ENCODE measurements around the gene NLRP10.

Gene NLRP10

GRCh38 chr11:8002676-8003075 lies 37.4 kb upstream of the NLRP10 start:
- no peak for TF ChIP-seq TEAD4 (IDR thresholded peaks at IDR 0.05)
- TF ChIP-seq EP300 (IDR thresholded peaks at IDR 0.05; ENCODE audit: borderline replicate concordance), result no peak
- TF ChIP-seq CREB1 (IDR thresholded peaks at IDR 0.05; ENCODE audit: low read depth), result no peak
- TF ChIP-seq TCF12 (IDR thresholded peaks at IDR 0.05; ENCODE audit: low read depth), result no peak
- no peak for TF ChIP-seq CEBPB (IDR thresholded peaks at IDR 0.05)
- no peak for TF ChIP-seq REST (IDR thresholded peaks at IDR 0.05; ENCODE audit: low read depth)
- TF ChIP-seq EGR1 (IDR thresholded peaks at IDR 0.05), result no peak
- TF ChIP-seq, protein P1, sequence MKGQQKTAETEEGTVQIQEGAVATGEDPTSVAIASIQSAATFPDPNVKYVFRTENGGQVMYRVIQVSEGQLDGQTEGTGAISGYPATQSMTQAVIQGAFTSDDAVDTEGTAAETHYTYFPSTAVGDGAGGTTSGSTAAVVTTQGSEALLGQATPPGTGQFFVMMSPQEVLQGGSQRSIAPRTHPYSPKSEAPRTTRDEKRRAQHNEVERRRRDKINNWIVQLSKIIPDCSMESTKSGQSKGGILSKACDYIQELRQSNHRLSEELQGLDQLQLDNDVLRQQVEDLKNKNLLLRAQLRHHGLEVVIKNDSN (IDR thresholded peaks at IDR 0.05), result no peak
- TF ChIP-seq TAF1 (IDR thresholded peaks at IDR 0.05; ENCODE audit: low read depth), result no peak
- no peak for TF ChIP-seq YY1 (IDR thresholded peaks at IDR 0.05; ENCODE audit: low read depth)
- TF ChIP-seq ZBTB7A (IDR thresholded peaks at IDR 0.05; ENCODE audit: low read depth), result no peak
- no peak for TF ChIP-seq RAD21 (IDR thresholded peaks at IDR 0.05; ENCODE audit: low read depth)
- TF ChIP-seq, protein P2, sequence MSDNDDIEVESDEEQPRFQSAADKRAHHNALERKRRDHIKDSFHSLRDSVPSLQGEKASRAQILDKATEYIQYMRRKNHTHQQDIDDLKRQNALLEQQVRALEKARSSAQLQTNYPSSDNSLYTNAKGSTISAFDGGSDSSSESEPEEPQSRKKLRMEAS (IDR thresholded peaks at IDR 0.05), result no peak
- TF ChIP-seq NFIC (IDR thresholded peaks at IDR 0.05), result no peak

GRCh38 chr11:8000390-8000789 lies 35.1 kb upstream of the NLRP10 start:
- TF ChIP-seq NFIC (IDR thresholded peaks at IDR 0.05) (no peak), EP300 (IDR thresholded peaks at IDR 0.05; ENCODE audit: borderline replicate concordance) (no peak), TEAD4 (IDR thresholded peaks at IDR 0.05) (no peak), ZBTB7A (IDR thresholded peaks at IDR 0.05; ENCODE audit: low read depth) (no peak), CEBPB (IDR thresholded peaks at IDR 0.05) (no peak), TCF12 (IDR thresholded peaks at IDR 0.05; ENCODE audit: low read depth) (no peak), REST (IDR thresholded peaks at IDR 0.05; ENCODE audit: low read depth) (no peak), CREB1 (IDR thresholded peaks at IDR 0.05; ENCODE audit: low read depth) (no peak), YY1 (IDR thresholded peaks at IDR 0.05; ENCODE audit: low read depth) (no peak), FOXM1 (IDR thresholded peaks at IDR 0.05; ENCODE audit: borderline replicate concordance, low read depth) (no peak), EGR1 (IDR thresholded peaks at IDR 0.05) (no peak), TAF1 (IDR thresholded peaks at IDR 0.05; ENCODE audit: low read depth) (no peak), RAD21 (IDR thresholded peaks at IDR 0.05; ENCODE audit: low read depth) (no peak)
- TF ChIP-seq, protein P2 (IDR thresholded peaks at IDR 0.05), result no peak
- TF ChIP-seq, protein P1 (IDR thresholded peaks at IDR 0.05), result no peak

GRCh38 chr11:7999795-8000194 lies 34.5 kb upstream of the NLRP10 start:
- TF ChIP-seq CREB1 (IDR thresholded peaks at IDR 0.05; ENCODE audit: low read depth) (no peak), EGR1 (IDR thresholded peaks at IDR 0.05) (no peak), RAD21 (IDR thresholded peaks at IDR 0.05; ENCODE audit: low read depth) (no peak), CEBPB (IDR thresholded peaks at IDR 0.05) (no peak), NFIC (IDR thresholded peaks at IDR 0.05) (no peak), FOXM1 (IDR thresholded peaks at IDR 0.05; ENCODE audit: borderline replicate concordance, low read depth) (no peak), TCF12 (IDR thresholded peaks at IDR 0.05; ENCODE audit: low read depth) (no peak), YY1 (IDR thresholded peaks at IDR 0.05; ENCODE audit: low read depth) (no peak), EP300 (IDR thresholded peaks at IDR 0.05; ENCODE audit: borderline replicate concordance) (no peak), TEAD4 (IDR thresholded peaks at IDR 0.05) (no peak), REST (IDR thresholded peaks at IDR 0.05; ENCODE audit: low read depth) (no peak), TAF1 (IDR thresholded peaks at IDR 0.05; ENCODE audit: low read depth) (no peak), ZBTB7A (IDR thresholded peaks at IDR 0.05; ENCODE audit: low read depth) (no peak)
- TF ChIP-seq, protein P2 (IDR thresholded peaks at IDR 0.05), result no peak
- TF ChIP-seq, protein P1 (IDR thresholded peaks at IDR 0.05), result no peak

Measured in Ishikawa (cell line).